ENCODE results near the gene PARL. TPM values are rescaled to one million over a fixed set of nuclear protein-coding genes. Genes with fewer than 3 reads are reported as not detected.

PARL gene
- total RNA-seq, 2 donors from 2014 or later: 34.1 to 58.3 TPM

DNA sequence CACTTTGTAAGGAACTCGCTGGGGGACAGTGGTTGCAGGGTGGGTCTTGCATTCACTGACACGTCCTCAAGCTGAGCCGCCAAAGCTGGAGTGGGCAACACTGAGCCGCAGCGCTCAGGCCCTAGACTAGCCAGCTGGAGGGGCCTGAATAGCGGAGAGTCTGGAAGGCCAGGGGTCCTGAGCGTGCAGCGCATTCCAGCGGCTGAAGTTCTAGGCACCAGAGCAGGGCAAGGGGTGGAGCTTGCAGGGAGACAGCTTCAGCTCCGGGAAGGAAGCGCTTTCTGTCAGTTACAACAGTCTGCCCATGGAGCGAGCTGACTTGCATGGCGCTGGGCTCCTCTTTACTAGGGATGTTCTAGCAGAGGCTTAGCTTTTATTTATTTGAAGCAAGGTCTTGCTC is 62.0 kb downstream of the PARL start:
- TF ChIP-seq, protein P1, sequence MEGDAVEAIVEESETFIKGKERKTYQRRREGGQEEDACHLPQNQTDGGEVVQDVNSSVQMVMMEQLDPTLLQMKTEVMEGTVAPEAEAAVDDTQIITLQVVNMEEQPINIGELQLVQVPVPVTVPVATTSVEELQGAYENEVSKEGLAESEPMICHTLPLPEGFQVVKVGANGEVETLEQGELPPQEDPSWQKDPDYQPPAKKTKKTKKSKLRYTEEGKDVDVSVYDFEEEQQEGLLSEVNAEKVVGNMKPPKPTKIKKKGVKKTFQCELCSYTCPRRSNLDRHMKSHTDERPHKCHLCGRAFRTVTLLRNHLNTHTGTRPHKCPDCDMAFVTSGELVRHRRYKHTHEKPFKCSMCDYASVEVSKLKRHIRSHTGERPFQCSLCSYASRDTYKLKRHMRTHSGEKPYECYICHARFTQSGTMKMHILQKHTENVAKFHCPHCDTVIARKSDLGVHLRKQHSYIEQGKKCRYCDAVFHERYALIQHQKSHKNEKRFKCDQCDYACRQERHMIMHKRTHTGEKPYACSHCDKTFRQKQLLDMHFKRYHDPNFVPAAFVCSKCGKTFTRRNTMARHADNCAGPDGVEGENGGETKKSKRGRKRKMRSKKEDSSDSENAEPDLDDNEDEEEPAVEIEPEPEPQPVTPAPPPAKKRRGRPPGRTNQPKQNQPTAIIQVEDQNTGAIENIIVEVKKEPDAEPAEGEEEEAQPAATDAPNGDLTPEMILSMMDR (IDR thresholded peaks at IDR 0.05): no peak
- Histone ChIP-seq H3K9me3 (no peaks in the 10 kb centered on the region), H3K36me3 (no peaks in the 10 kb centered on the region), H3K4me1 (peaks cover 0 to 24% of the 10 kb centered on the region in 2 donors), H3K27ac (no peak overlapping the region), H3K4me3 (no peak overlapping the region), H3K27me3 (no peaks in the 10 kb centered on the region)
- no peak for DNase-seq (ENCODE audit: low spot score)

DNA sequence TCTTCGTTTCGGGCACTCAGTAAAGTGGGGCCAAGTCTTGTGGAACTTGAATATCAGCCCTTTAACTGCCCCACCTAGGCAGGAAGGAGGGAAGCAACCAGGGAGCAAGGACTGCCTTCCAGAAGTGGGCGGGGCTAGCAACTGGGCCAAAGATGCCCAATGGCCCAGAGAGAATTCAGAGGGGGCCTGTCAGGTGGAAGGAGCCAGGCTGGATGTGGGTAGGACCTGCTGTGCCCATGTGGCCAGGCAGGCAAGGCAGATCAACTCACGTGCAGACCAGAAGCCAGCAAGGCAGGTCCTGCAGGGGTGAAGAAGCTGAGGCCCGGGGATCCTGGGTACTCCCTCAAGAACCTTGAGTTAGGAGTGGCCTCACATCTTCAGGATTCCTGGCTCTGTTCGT is 64.8 kb downstream of the PARL start:
- Histone ChIP-seq H3K27ac (no peak overlapping the region), H3K4me3 (no peak overlapping the region), H3K36me3 (peaks cover 7% of the 10 kb centered on the region), H3K27me3 (no peaks in the 10 kb centered on the region), H3K9me3 (no peaks in the 10 kb centered on the region), H3K4me1 (peaks cover 0 to 10% of the 10 kb centered on the region in 2 donors)
- DNase-seq (ENCODE audit: low spot score): no peak
- TF ChIP-seq, protein P1 (IDR thresholded peaks at IDR 0.05): no peak

DNA sequence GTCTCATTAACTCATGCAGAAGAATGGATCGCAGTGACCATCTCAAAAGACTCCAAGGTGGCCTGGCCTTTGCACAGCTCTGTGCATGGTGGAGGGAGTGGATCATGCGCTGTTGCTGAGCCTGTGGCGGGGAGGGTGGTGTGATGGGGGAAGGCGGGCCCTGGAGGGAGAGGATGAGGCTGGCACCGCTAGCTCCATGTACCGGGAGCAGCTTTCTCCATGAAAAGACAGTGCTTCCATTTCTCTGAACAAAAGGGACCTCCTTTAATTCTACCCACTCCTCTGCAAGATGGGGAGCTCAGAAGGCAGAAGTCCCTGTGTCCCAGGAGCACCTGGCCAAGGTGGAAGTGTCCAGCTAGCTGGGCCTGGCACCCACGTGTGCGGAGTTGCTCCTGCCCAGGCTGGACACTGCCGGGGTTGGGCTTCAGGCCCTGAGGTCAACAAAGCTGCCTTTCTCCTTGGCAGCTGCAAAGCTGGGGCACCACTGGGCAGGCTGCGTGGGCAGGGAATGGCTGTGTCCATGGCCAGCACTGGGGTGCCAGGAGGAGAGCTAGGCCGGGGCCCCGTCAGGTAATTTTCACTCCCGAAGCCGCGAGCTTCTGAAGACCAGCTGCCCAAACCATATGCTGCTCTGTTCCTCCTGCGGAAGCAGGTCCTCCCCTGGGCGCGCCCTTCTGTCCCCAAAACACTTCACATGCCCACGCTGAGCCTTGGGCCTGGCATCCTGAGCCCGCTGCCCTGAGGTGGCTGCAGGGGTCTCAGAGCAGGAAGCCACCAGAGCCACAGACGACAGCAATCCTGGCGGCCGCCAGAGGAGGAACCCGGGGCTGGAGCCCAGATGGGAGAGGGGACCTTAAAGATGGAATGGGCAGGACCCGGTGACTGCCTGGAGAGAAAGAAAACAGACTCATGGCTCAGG is 65.7 kb downstream of the PARL start:
- H3K4me3 ChIP-seq: no peak overlapping the region
- H3K27ac ChIP-seq: no peak overlapping the region
- no peak for DNase-seq (ENCODE audit: low spot score)
- no peaks in the 10 kb centered on the region for H3K9me3 ChIP-seq
- H3K4me1 ChIP-seq: peaks cover 0 to 1% of the 10 kb centered on the region in 2 donors
- TF ChIP-seq, protein P1 (IDR thresholded peaks at IDR 0.05): no peak
- H3K27me3 ChIP-seq: no peaks in the 10 kb centered on the region
- H3K36me3 ChIP-seq: peaks cover 7% of the 10 kb centered on the region

DNA sequence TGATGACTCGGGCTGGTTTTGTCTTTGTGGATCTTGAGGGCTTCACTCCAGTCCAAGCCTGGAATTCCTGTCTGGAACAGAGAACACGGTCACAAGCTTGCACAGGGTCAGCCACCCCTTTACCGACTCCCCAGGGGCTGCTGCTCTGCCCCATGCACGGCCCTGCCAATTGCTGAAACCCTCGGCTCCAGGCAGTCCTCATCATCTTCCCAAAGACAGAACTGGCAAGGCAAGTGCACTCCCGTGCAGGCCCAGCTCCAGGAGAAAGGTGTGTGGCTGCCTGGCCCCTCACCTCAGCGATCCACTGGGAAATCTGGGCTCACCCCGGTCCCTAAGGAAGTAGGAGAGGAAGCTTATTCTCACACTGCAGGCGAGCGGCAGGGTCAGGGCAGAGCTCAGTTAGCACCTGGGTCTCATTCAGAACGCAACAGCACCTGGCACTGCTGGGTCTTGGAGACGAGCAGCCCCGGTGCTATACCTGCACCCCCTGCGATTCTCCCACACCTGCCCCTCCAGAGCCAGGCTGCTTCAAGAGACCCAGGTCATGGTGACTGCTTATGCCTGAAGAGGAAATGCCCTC is 66.5 kb downstream of the PARL start:
- DNase-seq (ENCODE audit: low spot score): no peak
- no peaks in the 10 kb centered on the region for H3K27me3 ChIP-seq
- no peak overlapping the region for H3K27ac ChIP-seq
- no peaks in the 10 kb centered on the region for H3K4me1 ChIP-seq
- peaks cover 7% of the 10 kb centered on the region for H3K36me3 ChIP-seq
- TF ChIP-seq, protein P1 (IDR thresholded peaks at IDR 0.05): no peak
- H3K9me3 ChIP-seq: no peaks in the 10 kb centered on the region
- H3K4me3 ChIP-seq: no peak overlapping the region

DNA sequence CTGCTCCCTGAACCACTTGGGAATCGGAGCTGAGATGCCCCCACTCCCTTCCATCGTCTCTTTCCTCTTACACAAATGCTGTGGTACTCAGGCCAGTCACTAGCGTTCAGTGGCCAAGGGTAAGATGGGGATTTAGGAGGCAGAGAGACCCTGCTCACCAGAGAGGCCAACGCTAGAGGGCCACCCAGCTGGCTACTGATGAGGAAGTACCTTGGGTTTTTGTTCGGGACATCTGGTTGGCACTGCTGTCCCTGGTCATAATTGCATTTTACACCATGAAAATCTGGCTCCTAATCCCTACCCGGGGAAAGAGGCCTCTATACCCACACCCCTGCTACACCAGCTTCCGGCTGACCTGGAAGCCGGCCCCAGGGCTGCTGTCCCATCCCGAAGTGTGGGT is 67.0 kb downstream of the PARL start:
- H3K4me1 ChIP-seq: no peaks in the 10 kb centered on the region
- no peak overlapping the region for H3K27ac ChIP-seq
- no peak for DNase-seq (ENCODE audit: low spot score)
- H3K4me3 ChIP-seq: no peak overlapping the region
- TF ChIP-seq, protein P1 (IDR thresholded peaks at IDR 0.05): no peak
- no peaks in the 10 kb centered on the region for H3K9me3 ChIP-seq
- H3K36me3 ChIP-seq: peaks cover 7% of the 10 kb centered on the region
- H3K27me3 ChIP-seq: no peaks in the 10 kb centered on the region
